Fibroblast of the aortic adventitia (primary cell): ENCODE results near the gene MAPKBP1. TPM values are rescaled to one million over a fixed set of nuclear protein-coding genes. Genes with fewer than 3 reads are reported as not detected.

Experiments
- DNase-seq: peaks from one replicate; pipeline ENCODE4 v3.0.0-alpha.2; 2010; ENCODE audit warnings: low read depth
- H3K4me3 ChIP-seq: 2 replicates; pipeline ENCODE4 v1.5.1; 2011; ENCODE audit warnings: low read depth, mild to moderate bottlenecking, control low read depth, low read length, moderate library complexity
- total RNA-seq: library from RNA; depleted of rRNA; stranded (reverse); fragments of >200 nt; gene quantifications from 2 replicates; pipeline ENCODE4 v1.2.3, GENCODE V29; 2012; ENCODE audit warnings: low replicate concordance
- TF ChIP-seq, protein P1 (sequence below): IDR thresholded peaks from 2 replicates; pipeline ENCODE4 v1.5.1; 2011; ENCODE audit warnings: mild to moderate bottlenecking, low read length, control low read depth, inconsistent platforms; ENCODE audit not compliant: insufficient read depth

The MAPKBP1 gene
- total RNA-seq, 1 donor = 20.8 TPM

DNA sequence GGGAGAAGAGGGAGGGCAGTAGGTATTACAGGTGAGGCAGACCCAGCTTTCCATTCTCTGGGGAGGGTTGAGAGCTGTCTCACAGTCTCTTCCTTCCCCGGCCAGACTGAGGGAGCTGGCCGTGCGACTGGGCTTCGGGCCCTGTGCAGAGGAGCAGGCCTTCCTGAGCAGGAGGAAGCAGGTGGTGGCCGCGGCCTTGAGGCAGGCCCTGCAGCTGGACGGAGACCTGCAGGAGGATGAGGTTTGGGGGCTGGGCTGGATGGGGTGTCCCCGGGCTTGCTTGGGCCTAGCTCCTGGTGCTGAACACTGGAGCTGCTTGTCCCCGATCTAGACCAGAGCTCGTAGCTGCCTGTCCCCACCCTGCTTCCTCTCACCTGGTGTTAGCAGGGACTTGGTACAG is 69.3 kb downstream of the MAPKBP1 start:
- TF ChIP-seq, protein P1, sequence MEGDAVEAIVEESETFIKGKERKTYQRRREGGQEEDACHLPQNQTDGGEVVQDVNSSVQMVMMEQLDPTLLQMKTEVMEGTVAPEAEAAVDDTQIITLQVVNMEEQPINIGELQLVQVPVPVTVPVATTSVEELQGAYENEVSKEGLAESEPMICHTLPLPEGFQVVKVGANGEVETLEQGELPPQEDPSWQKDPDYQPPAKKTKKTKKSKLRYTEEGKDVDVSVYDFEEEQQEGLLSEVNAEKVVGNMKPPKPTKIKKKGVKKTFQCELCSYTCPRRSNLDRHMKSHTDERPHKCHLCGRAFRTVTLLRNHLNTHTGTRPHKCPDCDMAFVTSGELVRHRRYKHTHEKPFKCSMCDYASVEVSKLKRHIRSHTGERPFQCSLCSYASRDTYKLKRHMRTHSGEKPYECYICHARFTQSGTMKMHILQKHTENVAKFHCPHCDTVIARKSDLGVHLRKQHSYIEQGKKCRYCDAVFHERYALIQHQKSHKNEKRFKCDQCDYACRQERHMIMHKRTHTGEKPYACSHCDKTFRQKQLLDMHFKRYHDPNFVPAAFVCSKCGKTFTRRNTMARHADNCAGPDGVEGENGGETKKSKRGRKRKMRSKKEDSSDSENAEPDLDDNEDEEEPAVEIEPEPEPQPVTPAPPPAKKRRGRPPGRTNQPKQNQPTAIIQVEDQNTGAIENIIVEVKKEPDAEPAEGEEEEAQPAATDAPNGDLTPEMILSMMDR = no peak
- no peak overlapping the region for H3K4me3 ChIP-seq

DNA sequence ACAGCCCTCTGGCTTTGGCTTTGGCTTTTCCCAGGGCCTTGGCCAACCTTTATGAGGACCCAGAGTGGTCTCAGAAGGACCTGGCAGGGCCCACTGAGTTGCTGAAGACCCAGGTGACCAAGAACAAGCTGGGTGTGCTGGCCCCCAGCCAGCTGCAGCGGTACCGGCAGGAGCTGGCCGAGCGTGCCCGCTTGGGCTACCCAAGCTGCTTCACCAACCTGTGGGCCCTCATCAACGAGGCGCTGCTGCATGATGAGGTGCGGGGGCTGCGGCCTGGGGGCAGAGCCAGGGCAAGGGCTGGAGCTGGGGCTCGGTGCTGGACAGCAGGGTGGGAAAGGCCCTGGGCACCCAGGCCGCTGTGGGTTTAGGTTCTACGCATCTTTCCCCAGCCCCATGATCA is 70.5 kb downstream of the MAPKBP1 start:
- no peak overlapping the region for H3K4me3 ChIP-seq
- DNase-seq = no peak
- TF ChIP-seq, protein P1 = no peak

More for the DNA sequence above, 69.3 kb downstream of the MAPKBP1 start:
- DNase-seq = no peak

DNA sequence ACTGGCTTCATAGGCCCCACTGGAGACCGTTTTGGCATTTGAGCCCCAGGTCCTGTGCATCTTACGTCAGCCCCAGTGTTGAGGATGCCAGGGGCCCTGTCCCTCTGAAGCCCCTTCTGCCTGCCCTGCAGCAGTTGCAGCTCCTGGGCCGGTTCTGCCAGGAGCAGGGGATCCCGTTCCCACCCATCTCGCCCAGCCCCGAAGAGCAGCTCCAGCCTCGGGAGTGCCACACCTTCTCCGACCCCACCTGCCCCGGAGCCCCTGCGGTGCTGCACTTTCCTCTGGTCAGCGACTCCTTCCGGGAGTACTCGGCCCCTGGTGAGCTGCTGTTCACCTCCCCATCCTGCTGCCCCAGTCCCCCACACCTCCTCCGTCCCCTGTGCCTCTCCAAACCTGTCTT is 72.9 kb downstream of the MAPKBP1 start:
- TF ChIP-seq, protein P1 = no peak
- no peak overlapping the region for H3K4me3 ChIP-seq
- no peak for DNase-seq

DNA sequence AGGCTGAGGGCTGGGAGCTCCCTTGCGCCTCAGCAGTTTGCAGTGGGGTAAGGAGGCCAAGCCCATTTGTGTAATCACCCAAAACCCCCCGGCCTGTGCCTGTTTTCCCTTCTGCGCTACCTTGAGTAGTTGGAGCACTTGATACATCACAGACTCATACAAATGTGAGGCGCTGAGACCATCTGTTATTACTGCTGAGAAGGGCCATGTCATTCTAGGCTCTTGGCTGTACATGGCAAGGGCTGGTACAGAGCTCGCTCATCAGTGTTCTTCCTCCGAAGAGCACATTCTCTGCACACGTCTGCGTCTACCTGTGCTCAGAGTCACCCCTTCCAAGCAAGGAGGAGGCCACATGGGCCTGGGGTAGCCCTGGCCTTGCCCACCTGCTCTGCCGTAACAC is 73.7 kb downstream of the MAPKBP1 start:
- TF ChIP-seq, protein P1 = no peak
- DNase-seq = no peak
- H3K4me3 ChIP-seq = no peak overlapping the region

DNA sequence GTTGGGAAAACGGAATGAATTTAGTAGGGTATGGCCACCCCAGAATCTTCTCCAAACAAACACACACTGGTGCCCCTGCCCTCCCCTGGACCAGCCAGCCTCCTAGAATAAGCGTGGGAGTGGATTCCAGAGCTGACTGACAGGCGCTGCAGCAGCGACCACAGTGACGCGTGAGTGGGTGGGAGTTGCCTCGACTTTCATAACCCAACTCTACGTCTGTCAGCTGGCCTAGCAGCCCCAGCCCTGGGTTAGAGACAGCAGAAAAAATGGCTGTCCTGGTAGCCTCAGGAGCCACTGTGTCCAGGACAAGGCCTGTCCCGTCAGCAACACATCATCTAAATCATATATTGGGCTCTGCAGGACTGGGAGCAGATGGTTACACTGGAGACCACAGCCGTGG is 74.3 kb downstream of the MAPKBP1 start:
- no peak for DNase-seq
- TF ChIP-seq, protein P1 = no peak
- H3K4me3 ChIP-seq = no peak overlapping the region

DNA sequence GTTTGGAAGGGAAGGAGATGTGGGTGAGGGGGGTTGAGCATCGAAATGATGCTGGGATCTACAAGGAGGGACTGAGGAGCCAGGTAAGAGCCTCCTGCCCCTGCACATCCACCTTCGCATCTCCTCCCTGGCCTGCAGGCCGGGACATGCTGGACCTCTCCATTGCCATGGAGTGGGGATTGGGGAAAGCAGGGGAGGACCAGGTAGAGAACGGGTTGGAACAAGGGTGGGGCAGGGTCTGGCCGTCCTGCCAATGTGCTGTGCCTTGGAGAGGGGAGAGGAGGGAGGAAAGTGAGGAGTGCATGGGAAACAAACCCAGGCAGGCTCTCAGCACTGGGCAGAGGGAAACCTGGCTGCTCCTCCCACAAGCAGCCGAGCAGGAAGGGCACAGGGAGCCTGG is 74.9 kb downstream of the MAPKBP1 start:
- TF ChIP-seq, protein P1 = no peak
- no peak for DNase-seq

DNA sequence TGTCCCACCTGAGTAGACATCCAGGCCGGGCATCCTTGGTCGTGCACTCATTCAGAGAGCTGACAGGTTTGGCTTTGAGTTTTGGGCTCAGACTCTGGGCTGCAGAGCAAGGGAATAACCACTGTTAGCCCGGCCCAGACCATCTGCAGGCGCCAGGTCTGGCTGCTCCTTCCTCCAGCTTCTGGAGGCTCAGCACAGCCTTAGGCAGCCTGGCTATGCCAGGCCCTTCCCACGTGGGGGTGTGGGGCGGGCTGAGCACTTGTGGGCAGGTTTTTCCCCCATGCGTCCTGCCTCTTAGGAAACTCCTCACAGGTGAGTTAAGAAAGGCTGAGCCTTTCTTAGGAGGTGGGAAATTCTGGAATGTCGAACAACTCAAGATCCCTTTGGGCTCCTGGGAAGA is 75.6 kb downstream of the MAPKBP1 start:
- TF ChIP-seq, protein P1 = no peak
- no peak overlapping the region for H3K4me3 ChIP-seq
- DNase-seq = no peak

More for the DNA sequence above, 74.9 kb downstream of the MAPKBP1 start:
- H3K4me3 ChIP-seq = no peak overlapping the region
